PFSK-1 (cell line): Measurements from ENCODE around the gene HBS1L.

ENCODE experiments used
- FOXP2 ChIP-seq: optimal IDR thresholded peaks from 2 replicates; pipeline ENCODE3; 2011; ENCODE audit warnings: borderline replicate concordance, control low read depth, inconsistent platforms; ENCODE audit not compliant: insufficient read depth; ENCODE audit errors: extremely low read length, extremely low read depth
- POLR2AphosphoS5 ChIP-seq: IDR thresholded peaks from 2 replicates; pipeline ENCODE4 v1.6.1; 2012; ENCODE audit warnings: low read depth, mild to moderate bottlenecking, control low read depth, low read length, moderate library complexity
- SIN3A ChIP-seq: IDR thresholded peaks from 2 replicates; pipeline ENCODE4 v1.6.1; 2012; ENCODE audit warnings: mild to moderate bottlenecking, low read length, moderate library complexity, borderline replicate concordance; ENCODE audit not compliant: insufficient read depth
- TAF1 ChIP-seq: IDR thresholded peaks from 2 replicates; pipeline ENCODE4 v1.6.1; 2012; ENCODE audit warnings: low read length, control low read depth, borderline replicate concordance; ENCODE audit not compliant: insufficient read depth
- TF ChIP-seq, protein P1 (sequence below), 2 experiments: IDR thresholded peaks; 2 replicates each; pipeline versions ENCODE4 v1.6.1 to v1.8.0; 2011 to 2012; ENCODE audit warnings: low read depth in 2 of 2, low read length in 2 of 2, control low read depth in 1 of 2, inconsistent platforms in 1 of 2, mild to moderate bottlenecking in 1 of 2, moderate library complexity in 1 of 2; ENCODE audit not compliant: insufficient read depth in 1 of 2

The HBS1L gene

DNA sequence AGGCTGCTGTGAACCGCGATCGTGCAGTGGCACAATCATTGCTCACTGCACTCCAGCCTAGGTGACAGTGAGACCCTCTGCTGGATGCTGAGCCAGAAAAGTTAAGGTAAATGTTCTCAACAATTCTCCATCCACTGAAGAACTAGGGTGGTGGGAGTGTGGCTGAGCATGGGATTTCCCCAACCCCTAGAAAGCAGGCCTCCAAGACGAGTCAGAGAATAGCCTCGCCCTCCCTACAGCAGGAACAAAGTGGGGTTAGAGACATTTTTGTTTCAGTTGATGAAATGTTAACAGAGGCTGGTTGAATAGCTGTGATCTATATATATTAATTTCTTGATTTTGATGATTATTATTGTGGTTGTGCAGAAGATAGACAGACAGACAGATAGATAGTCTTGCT, 98.6 kb downstream of the HBS1L start:
- no peak for TF ChIP-seq POLR2AphosphoS5
- no peak for TF ChIP-seq SIN3A
- TF ChIP-seq, protein P1, sequence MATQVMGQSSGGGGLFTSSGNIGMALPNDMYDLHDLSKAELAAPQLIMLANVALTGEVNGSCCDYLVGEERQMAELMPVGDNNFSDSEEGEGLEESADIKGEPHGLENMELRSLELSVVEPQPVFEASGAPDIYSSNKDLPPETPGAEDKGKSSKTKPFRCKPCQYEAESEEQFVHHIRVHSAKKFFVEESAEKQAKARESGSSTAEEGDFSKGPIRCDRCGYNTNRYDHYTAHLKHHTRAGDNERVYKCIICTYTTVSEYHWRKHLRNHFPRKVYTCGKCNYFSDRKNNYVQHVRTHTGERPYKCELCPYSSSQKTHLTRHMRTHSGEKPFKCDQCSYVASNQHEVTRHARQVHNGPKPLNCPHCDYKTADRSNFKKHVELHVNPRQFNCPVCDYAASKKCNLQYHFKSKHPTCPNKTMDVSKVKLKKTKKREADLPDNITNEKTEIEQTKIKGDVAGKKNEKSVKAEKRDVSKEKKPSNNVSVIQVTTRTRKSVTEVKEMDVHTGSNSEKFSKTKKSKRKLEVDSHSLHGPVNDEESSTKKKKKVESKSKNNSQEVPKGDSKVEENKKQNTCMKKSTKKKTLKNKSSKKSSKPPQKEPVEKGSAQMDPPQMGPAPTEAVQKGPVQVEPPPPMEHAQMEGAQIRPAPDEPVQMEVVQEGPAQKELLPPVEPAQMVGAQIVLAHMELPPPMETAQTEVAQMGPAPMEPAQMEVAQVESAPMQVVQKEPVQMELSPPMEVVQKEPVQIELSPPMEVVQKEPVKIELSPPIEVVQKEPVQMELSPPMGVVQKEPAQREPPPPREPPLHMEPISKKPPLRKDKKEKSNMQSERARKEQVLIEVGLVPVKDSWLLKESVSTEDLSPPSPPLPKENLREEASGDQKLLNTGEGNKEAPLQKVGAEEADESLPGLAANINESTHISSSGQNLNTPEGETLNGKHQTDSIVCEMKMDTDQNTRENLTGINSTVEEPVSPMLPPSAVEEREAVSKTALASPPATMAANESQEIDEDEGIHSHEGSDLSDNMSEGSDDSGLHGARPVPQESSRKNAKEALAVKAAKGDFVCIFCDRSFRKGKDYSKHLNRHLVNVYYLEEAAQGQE (IDR thresholded peaks at IDR 0.05; ENCODE audit: insufficient read depth in 1 of 2, low read depth in 2 of 2, low read length in 2 of 2) = no peak
- no peak for TF ChIP-seq TAF1
- no peak for TF ChIP-seq FOXP2

GRCh38 chr6:134954272-134955000, 100.2 kb downstream of the HBS1L start:
- TF ChIP-seq, protein P1 (IDR thresholded peaks at IDR 0.05; ENCODE audit: insufficient read depth in 1 of 2, low read depth in 2 of 2, low read length in 2 of 2) = no peak
- no peak for TF ChIP-seq POLR2AphosphoS5

DNA sequence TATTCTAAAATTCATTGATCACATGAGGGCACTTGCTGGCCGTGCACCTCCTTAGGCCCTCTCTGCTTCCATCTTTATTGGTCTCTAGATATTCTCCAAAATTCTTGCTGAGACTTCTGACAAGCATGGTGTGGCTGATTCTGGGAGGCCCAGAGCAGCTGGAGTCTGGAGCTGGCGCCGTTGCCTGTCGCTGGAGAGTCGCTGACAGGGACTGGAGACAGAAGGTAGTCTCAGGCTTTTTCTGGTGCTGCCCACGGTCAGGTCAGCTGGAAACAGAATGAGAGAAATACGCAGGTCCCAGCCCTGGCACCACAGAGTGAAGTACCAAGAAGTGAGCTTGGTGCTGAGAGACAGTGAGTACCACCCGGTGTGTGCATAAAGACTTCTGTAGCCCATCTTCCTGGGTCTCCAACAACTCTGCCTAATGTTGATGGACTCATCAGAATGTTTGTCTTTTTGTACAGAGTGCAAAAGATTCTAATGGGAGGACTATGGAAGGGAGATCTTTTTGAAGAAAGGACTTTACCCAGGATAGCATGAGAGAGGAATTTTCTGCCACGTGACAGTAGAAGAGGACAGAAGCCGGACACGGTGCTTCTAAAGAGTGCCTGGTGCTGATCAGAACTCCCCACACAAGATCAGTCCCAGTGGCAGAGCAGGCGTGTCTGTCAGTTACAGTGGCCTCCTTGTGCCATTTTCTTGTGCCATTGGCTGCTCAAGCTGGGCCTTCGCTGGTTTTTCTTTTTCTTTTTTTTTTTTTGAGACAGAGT, 102.9 kb downstream of the HBS1L start:
- TF ChIP-seq POLR2AphosphoS5 = no peak
- no peak for TF ChIP-seq TAF1
- no peak for TF ChIP-seq FOXP2
- TF ChIP-seq SIN3A = no peak
- TF ChIP-seq, protein P1 (IDR thresholded peaks at IDR 0.05; ENCODE audit: insufficient read depth in 1 of 2, low read depth in 2 of 2, low read length in 2 of 2) = no peak

GRCh38 chr6:134950482-134950881, 104.1 kb downstream of the HBS1L start:
- no peak for TF ChIP-seq POLR2AphosphoS5
- no peak for TF ChIP-seq TAF1
- TF ChIP-seq SIN3A = no peak
- TF ChIP-seq, protein P1 (IDR thresholded peaks at IDR 0.05; ENCODE audit: insufficient read depth in 1 of 2, low read depth in 2 of 2, low read length in 2 of 2) = no peak
- no peak for TF ChIP-seq FOXP2
